KOPT-K1 (cell line): ENCODE results near the gene TP63.

Experiments used
- H3K27ac ChIP-seq: fragments of 200-600 bp; sonication (generic); 2 replicates; pipeline ENCODE4 v1.5.1; 2016; ENCODE audit warnings: antibody characterized with exemption, mild to moderate bottlenecking, low read depth, low read length; ENCODE audit not compliant: poor library complexity, severe bottlenecking
- H3K36me3 ChIP-seq: fragments of 200-600 bp; sonication (generic); 2 replicates; pipeline ENCODE4 v1.5.1; 2017; ENCODE audit warnings: antibody characterized with exemption, mild to moderate bottlenecking, low read length, moderate library complexity; ENCODE audit not compliant: insufficient read depth
- H3K9me3 ChIP-seq: fragments of 200-600 bp; sonication (generic); 2 replicates; pipeline ENCODE4 v1.5.1; 2017; ENCODE audit warnings: antibody characterized with exemption, low read length, mild to moderate bottlenecking; ENCODE audit not compliant: insufficient read depth, poor library complexity, severe bottlenecking

The TP63 gene

DNA sequence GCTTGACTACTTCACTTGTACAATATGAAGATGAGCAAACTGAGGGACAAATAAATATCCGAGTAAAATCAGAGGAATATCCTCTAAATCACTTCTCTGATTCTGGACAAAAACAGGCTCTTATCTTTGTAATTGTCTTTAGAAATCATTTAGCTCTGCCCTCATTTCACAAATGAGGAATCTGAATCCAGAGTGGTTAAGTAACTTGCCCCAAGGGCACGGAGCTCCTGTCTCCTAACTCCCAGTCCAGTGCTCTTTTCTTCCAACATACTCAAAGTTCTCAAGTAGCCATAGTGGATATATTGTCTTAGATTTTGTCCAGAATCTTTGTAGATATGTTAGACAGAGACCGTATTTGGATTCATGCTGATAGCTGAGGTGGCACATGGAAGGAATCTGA lies 156.0 kb downstream of the TP63 start:
- Histone ChIP-seq H3K9me3 (no peaks in the 10 kb centered on the region), H3K27ac (no peak overlapping the region), H3K36me3 (no peaks in the 10 kb centered on the region)

DNA sequence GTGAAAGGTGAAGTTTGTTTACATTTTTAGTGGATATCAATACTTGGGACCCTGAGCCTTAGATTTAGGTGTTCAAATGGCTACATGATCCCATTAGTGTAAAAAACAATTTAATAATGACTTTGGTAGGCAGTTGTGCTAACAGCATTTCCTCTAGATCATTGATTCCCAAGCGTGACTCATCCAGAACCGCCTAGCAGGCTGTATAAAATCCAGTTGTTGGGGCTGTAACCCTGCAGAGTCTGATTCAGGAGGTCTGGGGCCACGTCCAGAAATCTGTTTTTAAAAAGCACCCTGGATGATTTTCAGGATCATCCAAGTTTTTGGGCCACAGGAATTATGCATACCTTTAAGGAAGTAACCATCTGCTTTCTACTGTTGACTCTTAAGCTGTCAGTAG lies 156.4 kb downstream of the TP63 start:
- Histone ChIP-seq H3K36me3 (no peaks in the 10 kb centered on the region), H3K27ac (no peak overlapping the region), H3K9me3 (no peaks in the 10 kb centered on the region)

DNA sequence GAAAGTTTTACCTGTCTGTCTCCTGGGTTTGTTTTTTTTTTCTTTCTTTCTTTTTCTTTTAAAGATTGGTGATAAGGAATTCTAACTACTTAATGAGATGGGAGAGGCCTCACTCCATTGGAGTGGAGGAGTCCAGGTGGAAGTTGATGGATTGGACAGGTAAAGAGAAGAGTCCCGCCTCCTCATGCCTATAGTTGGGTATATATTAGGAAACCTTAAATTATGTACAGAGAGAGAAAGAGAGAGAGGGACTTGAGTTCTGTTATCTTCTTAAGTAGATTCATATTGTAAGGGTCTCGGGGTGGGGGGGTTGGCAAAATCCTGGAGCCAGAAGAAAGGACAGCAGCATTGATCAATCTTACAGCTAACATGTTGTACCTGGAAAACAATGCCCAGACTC lies 158.2 kb downstream of the TP63 start:
- Histone ChIP-seq H3K36me3 (no peaks in the 10 kb centered on the region), H3K27ac (no peak overlapping the region), H3K9me3 (no peaks in the 10 kb centered on the region)

DNA sequence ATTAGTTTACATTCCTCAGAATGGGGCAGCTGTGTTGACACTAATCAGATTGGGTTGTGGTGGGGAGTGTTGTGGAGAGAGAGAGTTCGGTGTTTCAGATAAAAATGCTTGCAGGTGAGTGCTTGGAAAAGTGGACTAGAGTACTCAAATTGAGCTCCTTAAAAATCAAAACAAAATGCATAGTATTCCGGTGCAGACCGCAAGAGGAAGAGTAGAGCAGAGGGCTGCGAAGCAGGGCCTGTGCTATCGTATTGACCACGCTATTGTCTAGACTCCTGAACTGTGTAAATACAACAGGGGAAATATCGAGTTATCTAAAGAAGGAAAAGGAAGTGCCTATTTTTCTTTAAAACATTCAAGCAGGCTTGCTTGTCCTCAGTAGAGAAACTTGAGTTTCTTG lies 159.5 kb downstream of the TP63 start:
- H3K9me3 ChIP-seq = no peaks in the 10 kb centered on the region
- H3K27ac ChIP-seq = no peak overlapping the region
- no peaks in the 10 kb centered on the region for H3K36me3 ChIP-seq

DNA sequence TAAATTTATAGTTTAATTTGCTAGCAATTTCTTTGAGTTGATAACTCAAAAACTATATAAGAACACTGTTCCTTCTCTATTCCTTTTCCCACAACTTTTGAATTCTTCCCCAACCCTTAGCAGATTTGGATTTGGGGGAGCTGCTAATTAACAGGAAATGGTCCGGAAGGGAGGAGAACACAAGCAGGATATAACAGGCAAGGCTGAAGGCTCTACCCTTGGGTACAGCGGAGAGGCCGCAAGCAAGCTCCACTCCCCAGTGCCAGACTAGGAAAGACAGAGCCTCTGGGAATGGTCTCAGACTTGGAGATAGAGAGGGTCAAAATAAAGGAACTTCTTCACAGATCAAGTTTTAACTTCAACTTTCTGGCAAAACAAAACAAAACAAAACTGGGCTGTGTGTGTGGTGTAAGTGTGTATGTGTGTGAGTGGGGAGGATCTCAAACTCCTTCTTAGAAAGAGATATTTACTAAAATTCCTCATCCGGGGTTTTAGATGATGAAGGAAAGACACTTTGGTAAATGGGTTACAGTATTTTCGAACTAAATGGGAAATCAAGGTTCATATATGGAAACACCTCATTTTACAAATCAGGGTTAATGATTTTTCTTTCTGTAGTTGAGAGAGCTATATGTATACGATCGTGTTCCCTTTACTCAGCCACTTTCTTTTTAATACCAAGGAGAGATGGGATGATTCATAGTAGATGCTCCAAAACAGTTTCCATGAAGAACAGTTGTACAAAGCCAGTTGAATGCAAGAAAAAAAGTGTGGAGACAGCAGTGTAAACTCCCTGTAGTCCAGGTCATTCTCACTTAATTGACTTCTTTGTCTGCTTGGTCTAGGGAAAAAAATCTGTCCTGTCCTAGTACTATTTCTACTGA lies 161.1 kb downstream of the TP63 start:
- Histone ChIP-seq H3K36me3 (no peaks in the 10 kb centered on the region), H3K27ac (no peak overlapping the region), H3K9me3 (no peaks in the 10 kb centered on the region)

DNA sequence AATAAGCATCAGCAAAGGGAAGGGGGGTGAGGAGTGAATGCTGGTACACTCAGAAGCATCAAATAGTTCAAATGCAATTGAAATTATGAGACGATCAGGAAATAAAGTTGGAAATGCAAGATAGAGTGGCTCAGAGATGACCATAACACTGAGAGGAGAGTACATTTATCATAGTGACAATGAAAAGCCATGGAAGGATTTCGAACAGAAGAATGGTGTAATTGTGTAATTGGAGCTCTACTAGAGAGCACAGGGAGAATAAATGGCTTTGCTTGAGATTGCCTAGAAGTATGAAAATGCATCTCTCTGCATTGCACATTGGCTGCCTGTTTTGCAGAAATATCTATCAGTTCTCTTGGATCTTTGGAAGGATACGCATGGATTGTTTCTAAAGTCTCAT lies 163.3 kb downstream of the TP63 start:
- Histone ChIP-seq H3K36me3 (no peaks in the 10 kb centered on the region), H3K9me3 (no peaks in the 10 kb centered on the region), H3K27ac (no peak overlapping the region)

DNA sequence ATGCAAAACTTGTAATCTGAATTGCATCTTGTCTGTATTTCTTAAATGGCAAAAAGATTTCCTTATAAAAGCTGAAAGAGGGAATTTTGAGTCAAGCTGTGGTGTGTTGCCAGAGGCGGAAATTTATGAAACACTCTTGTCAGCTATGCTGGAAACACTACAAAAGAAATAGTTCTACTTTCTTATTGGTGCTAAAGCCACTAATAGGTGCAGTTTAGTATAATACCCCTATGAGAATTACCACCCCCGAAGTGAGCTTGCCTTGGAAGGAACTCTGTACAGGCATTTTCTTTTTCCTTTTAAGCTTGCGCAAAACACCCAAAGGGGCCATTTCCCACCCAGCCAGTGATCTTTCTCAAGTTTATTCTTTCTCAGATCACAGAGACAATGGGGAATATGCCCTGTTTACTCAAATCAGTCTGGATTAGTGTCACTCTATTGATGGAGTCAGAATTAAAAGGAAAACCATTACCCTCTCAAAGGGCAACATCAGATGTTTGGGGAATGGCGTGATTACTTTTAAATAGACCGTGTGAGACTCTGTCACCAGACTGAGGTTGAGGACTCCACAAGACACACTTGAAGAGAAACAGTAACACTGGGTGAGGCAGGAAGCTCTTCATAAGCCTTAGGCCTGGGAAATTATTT lies 166.0 kb downstream of the TP63 start:
- H3K27ac ChIP-seq = no peak overlapping the region
- H3K36me3 ChIP-seq = no peaks in the 10 kb centered on the region
- H3K9me3 ChIP-seq = no peaks in the 10 kb centered on the region

DNA sequence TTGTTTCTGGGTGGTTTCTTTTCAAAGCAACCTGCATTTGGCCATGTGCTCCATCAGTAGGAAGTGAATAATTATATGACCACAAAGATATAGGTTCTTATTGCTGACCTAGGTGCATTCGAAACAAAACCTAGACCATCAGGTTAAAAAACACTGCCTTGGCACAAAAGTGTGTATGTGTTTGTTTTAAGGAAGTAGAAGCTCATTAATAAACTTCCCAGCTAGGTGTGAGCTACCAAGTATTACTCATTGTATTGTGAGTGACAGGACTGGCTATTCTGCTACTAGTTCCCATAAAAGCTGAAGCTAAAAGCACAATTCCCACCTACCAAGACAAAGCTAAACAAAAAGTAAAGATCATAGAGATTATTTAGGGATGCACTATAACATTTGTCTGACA lies 168.2 kb downstream of the TP63 start:
- no peaks in the 10 kb centered on the region for H3K9me3 ChIP-seq
- H3K36me3 ChIP-seq = no peaks in the 10 kb centered on the region
- H3K27ac ChIP-seq = no peak overlapping the region

DNA sequence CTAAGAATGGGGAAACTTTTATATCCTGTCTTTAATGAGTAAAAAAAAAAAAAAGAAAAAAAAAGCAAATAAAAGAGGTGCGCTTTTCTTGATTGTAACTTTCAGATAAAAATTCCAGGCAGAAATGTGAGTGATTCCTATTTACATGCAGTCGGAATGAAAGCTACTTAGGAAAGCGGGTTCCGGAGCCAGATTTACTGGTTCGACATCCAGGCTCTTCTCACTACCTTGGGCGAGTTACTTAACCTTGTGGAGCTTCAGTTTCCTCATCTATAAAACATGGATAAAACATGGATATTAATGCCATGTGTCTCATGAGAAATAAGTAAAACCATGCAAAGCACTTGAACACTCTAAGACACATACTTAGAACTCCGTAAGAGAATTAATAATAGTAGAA lies 169.2 kb downstream of the TP63 start:
- Histone ChIP-seq H3K36me3 (no peaks in the 10 kb centered on the region), H3K9me3 (no peaks in the 10 kb centered on the region), H3K27ac (no peak overlapping the region)

DNA sequence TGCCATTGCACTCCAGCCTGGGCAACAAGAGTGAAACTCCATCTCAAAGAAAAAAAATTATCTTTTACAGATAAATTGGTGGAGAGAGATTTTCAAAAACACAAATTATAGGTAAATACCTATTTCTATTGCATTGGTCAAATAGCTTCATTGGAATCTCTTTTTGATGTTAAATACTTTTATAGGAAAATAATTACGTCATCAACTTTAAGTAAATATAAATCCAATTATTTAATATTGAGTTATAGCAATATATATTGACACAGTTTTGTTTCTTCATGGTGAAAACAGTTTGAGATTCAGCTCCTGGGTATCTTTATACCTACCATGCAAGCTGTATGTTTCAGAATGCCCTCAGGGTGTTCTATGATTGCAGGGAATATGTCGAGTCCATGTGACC lies 172.1 kb downstream of the TP63 start:
- Histone ChIP-seq H3K9me3 (no peaks in the 10 kb centered on the region), H3K27ac (no peak overlapping the region), H3K36me3 (no peaks in the 10 kb centered on the region)

DNA sequence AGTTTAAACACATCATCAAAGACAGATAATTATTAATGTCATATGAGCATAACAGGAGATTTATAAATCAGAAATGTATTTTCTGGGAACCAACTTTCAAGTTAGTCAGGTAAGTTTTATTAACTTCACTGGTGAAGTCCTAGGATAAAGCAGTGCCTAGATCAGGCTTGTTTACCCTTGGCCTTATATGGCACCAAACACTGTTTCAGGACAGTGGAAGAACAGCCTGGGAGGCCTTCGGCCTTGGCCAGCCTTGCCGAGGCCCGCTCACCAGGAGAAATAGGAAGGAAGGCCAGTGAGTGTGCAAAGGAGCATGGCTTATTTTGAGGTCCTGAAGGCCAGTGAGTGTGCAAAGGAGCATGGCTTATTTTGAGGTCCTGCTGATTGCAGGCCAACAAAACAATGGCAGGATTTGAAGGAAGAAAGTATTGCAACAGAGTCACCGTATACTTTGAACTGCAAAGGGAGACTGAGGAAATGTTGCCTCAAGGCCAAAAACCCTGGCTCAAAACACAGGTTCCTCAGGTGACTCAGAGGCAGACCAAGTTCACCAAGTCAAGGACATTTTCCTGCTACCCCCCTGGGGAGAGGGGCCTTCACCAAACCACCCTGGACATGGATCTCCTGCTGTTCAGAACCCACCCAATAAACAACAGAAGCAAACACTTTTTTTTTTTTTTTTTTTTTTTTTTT lies 174.3 kb downstream of the TP63 start:
- H3K27ac ChIP-seq = no peak overlapping the region
- no peaks in the 10 kb centered on the region for H3K36me3 ChIP-seq
- no peaks in the 10 kb centered on the region for H3K9me3 ChIP-seq

DNA sequence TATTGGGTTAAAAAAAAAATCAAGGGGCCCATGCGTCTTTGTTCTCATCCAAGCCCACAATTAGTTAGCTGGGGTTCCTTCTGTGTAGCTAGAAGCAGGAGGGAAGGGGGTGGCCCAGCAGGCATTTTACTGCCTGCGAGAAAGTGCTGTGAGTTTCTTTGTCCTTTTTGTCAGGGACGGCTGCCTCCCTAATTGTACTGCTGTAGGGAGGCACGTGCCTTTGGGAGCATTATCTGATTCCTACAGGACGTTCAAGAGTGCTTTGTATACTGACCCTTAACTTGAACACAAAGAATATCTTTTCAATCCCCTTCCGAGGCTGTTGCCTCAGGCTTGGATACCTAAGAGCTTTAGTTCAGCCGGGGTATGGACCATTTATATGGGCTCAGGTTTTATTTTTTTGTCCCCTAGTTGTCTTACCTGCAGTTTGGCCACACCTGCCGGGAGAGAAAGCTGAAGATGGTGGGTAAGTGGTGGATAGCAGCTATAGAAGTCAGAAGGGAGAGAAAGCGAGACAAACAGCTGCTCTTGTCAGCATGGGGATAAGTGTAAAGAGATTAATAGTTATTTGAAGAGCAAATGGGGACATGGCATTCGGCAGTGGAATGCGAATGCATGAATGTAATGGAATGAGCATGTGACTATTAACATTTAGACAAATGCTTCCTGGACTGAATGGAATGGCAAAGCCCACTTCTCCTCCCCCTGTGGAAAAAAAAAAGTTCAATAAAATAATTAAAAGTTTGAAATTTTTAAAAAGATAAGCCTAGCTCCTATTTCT lies 175.2 kb downstream of the TP63 start:
- no peaks in the 10 kb centered on the region for H3K9me3 ChIP-seq
- H3K27ac ChIP-seq = no peak overlapping the region

DNA sequence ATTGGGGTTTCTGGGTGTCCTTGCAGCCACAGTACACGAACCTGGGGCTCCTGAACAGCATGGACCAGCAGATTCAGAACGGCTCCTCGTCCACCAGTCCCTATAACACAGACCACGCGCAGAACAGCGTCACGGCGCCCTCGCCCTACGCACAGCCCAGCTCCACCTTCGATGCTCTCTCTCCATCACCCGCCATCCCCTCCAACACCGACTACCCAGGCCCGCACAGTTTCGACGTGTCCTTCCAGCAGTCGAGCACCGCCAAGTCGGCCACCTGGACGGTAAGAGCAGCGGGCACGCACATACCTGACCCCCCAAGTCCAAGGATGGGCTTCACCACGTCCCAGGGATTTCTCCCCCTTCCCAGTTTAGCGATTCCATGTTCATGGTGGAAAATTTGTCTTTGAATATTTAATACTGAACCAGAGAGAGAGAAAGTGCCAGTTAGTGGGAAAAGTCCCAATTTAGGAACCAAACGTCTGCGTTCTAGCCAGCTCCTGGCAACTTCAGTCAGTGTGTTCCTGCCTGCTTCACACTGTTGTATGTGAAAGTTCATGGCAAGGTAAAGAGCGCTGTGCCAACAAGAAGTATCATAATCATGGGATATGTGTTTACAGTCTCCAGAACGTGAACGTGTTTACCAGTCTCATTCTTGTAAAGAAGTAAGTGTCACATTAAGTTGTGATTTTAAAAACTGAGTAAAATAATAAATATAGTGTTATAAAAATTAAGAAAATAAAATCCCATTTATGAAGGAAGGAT lies 177.2 kb downstream of the TP63 start:
- H3K36me3 ChIP-seq = no peaks in the 10 kb centered on the region
- H3K9me3 ChIP-seq = no peaks in the 10 kb centered on the region
- no peak overlapping the region for H3K27ac ChIP-seq

More for the DNA sequence above, 175.2 kb downstream of the TP63 start:
- no peaks in the 10 kb centered on the region for H3K36me3 ChIP-seq

DNA sequence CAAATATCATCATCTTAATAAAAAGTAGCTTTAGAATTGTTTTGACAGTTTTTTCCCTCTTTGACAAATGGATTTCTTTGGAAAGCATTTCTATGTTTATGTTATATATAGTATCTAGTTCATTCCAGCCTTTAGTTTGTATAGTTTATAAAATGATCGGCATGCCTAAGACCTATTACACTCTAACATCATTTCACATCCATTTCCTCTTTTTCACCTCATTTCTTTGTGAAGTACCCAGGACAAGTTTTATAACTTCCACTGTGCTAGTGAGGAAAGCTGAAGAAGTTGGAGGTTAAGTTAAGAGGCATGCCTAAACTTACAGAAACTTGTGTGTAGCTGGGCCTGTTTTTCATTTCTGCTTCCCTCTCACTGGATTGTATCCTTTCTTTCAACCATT lies 178.4 kb downstream of the TP63 start:
- no peak overlapping the region for H3K27ac ChIP-seq
- H3K9me3 ChIP-seq = no peaks in the 10 kb centered on the region
- no peaks in the 10 kb centered on the region for H3K36me3 ChIP-seq
